Neuronal stem cell (in vitro differentiated cells): ENCODE results near the gene CBX2.

Experiments
- DNase-seq: peaks from one replicate; pipeline ENCODE4 v3.0.0-alpha.2; 2013; ENCODE audit warnings: low spot score
- H2AFZ ChIP-seq: one replicate; pipeline ENCODE4 v1.6.1; 2013; ENCODE audit warnings: mild to moderate bottlenecking, low read length, inconsistent platforms
- H2AK5ac ChIP-seq: 2 replicates; pipeline ENCODE4 v1.6.1; 2013; ENCODE audit warnings: low read depth, mild to moderate bottlenecking, inconsistent platforms, low read length, moderate library complexity, mixed read lengths
- H2BK120ac ChIP-seq: 2 replicates; pipeline ENCODE4 v1.6.1; 2013; ENCODE audit warnings: low read depth, mild to moderate bottlenecking, inconsistent platforms, low read length, moderate library complexity, mixed read lengths
- H2BK12ac ChIP-seq: one replicate; pipeline ENCODE4 v1.6.1; 2013; ENCODE audit warnings: low read length, inconsistent platforms
- H2BK15ac ChIP-seq: 2 replicates; pipeline ENCODE4 v1.6.1; 2013; ENCODE audit warnings: mild to moderate bottlenecking, low read length, inconsistent platforms, mixed read lengths
- H2BK5ac ChIP-seq: one replicate; pipeline ENCODE4 v1.6.1; 2013; ENCODE audit warnings: inconsistent platforms, mild to moderate bottlenecking, low read length, moderate library complexity
- H3K14ac ChIP-seq: one replicate; pipeline ENCODE4 v1.6.1; 2013; ENCODE audit warnings: low read length, inconsistent platforms
- H3K18ac ChIP-seq: 2 replicates; pipeline ENCODE4 v1.6.1; 2013; ENCODE audit warnings: low read length, inconsistent platforms
- H3K23ac ChIP-seq: 2 replicates; pipeline ENCODE4 v1.6.1; 2013; ENCODE audit warnings: low read depth, mild to moderate bottlenecking, mixed read lengths, low read length, inconsistent platforms; ENCODE audit not compliant: poor library complexity
- H3K27ac ChIP-seq: replicated peaks from 3 replicates; pipeline ENCODE4 v1.5.1; 2013; ENCODE audit warnings: low read length, inconsistent platforms
- H3K27me3 ChIP-seq, 3 experiments: 2 replicates each; pipeline ENCODE4 v1.6.1; 2013; ENCODE audit warnings: low read length in 3 of 3, mild to moderate bottlenecking in 2 of 3, inconsistent platforms in 1 of 3, low read depth in 1 of 3, mixed read lengths in 1 of 3, moderate library complexity in 1 of 3; ENCODE audit not compliant: control insufficient read depth in 3 of 3, insufficient read depth in 3 of 3
- H3K36me3 ChIP-seq, 2 donors: replicated peaks in 1 of 2; 2 replicates each; pipeline ENCODE4 v1.6.1; 2013; ENCODE audit warnings: low read length in 2 of 2; ENCODE audit not compliant: control insufficient read depth in 2 of 2, insufficient read depth in 2 of 2
- H3K4ac ChIP-seq: 2 replicates; pipeline ENCODE4 v1.6.1; 2013; ENCODE audit warnings: inconsistent platforms, mild to moderate bottlenecking, low read length, moderate library complexity
- H3K4me1 ChIP-seq, 2 donors: 1 replicate in 1 of 2; 2 replicates in 1 of 2; pipeline ENCODE4 v1.6.1; 2013; ENCODE audit warnings: low read length in 2 of 2, low read depth in 1 of 2; ENCODE audit not compliant: control insufficient read depth in 2 of 2, insufficient read depth in 1 of 2
- H3K4me2 ChIP-seq: one replicate; pipeline ENCODE4 v1.6.1; 2013; ENCODE audit warnings: mild to moderate bottlenecking, low read length, inconsistent platforms; ENCODE audit not compliant: insufficient read depth, poor library complexity, severe bottlenecking
- H3K4me3 ChIP-seq, 2 donors: 2 replicates each; pipeline ENCODE4 v1.5.1; 2013; ENCODE audit warnings: low read length in 2 of 2, mild to moderate bottlenecking in 2 of 2, inconsistent platforms in 1 of 2, moderate library complexity in 1 of 2
- H3K79me1 ChIP-seq: one replicate; pipeline ENCODE4 v1.6.1; 2013; ENCODE audit warnings: low read depth, mild to moderate bottlenecking, inconsistent platforms, low read length, moderate library complexity
- H3K9ac ChIP-seq: one replicate; pipeline ENCODE4 v1.6.1; 2013; ENCODE audit warnings: mild to moderate bottlenecking, low read depth, low read length, inconsistent platforms; ENCODE audit not compliant: poor library complexity
- H3K9me3 ChIP-seq, 2 donors: replicated peaks in 1 of 2; 2 replicates each; pipeline versions ENCODE3 to v1.6.1; 2013; ENCODE audit warnings: low read length in 2 of 2, mild to moderate bottlenecking in 2 of 2, inconsistent platforms in 1 of 2, low read depth in 1 of 2, mixed read lengths in 1 of 2, moderate library complexity in 1 of 2; ENCODE audit not compliant: control insufficient read depth in 2 of 2, insufficient read depth in 1 of 2
- H4K8ac ChIP-seq: one replicate; pipeline ENCODE4 v1.6.1; 2013; ENCODE audit warnings: low read depth, mild to moderate bottlenecking, inconsistent platforms, low read length, moderate library complexity
- H4K91ac ChIP-seq: one replicate; pipeline ENCODE4 v1.6.1; 2013; ENCODE audit warnings: low read length, low read depth, mild to moderate bottlenecking, inconsistent platforms; ENCODE audit not compliant: poor library complexity
- WGBS, 2 donors: extraction: QIAGEN DNeasy Blood & Tissue Kit; methylation state at CpG; one replicate each; pipeline ENCODE4 v1.1.7; 2013; ENCODE audit warnings: missing lambda C conversion rate in 2 of 2, mixed read lengths in 1 of 2; ENCODE audit not compliant: insufficient read length in 2 of 2, insufficient replicate concordance in 1 of 2; ENCODE audit errors: extremely low coverage in 2 of 2; 5-methylcytosine and 5-hydroxymethylcytosine counted together

CBX2 gene

GRCh38 chr17:79733692-79734070 lies 44.3 kb upstream of the CBX2 start:
- no peak overlapping the region for H2AFZ ChIP-seq
- no peaks in the 10 kb centered on the region for H3K79me1 ChIP-seq
- no peak overlapping the region for H3K4ac ChIP-seq
- no peak overlapping the region for H3K9ac ChIP-seq
- H2BK12ac ChIP-seq, result peak overlapping the region; percentile 58
- peaks cover 0 to 2% of the 10 kb centered on the region in 2 donors for H3K9me3 ChIP-seq
- no peak overlapping the region for H3K27ac ChIP-seq
- no peak overlapping the region for H4K91ac ChIP-seq
- no CpG with 5 or more reads among the region's 9 CpGs for whole genome bisulfite sequencing, 2 donors
- H3K27me3 ChIP-seq, result peaks cover 0 to 6% (median 0%) of the 10 kb centered on the region in 3 experiments
- peak overlapping the region in 1 of 2 donors; percentile 19 for H3K4me3 ChIP-seq
- peak overlapping the region; percentile 95 for H2AK5ac ChIP-seq
- DNase-seq, result no peak
- H3K14ac ChIP-seq, result peak overlapping the region; percentile 82
- H3K23ac ChIP-seq, result peak overlapping the region; percentile 65
- no peak overlapping the region for H3K18ac ChIP-seq
- H2BK120ac ChIP-seq, result no peak overlapping the region
- H2BK5ac ChIP-seq, result peak overlapping the region; percentile 53
- H4K8ac ChIP-seq, result no peak overlapping the region
- peaks cover 2 to 7% of the 10 kb centered on the region in 2 donors for H3K4me1 ChIP-seq
- no peak overlapping the region for H3K4me2 ChIP-seq
- H3K36me3 ChIP-seq, result no peaks in the 10 kb centered on the region
- H2BK15ac ChIP-seq, result peak overlapping the region; percentile 85

GRCh38 chr17:79735096-79735495 lies 42.9 kb upstream of the CBX2 start:
- peak overlapping the region; percentile 55 for H2BK15ac ChIP-seq
- H3K79me1 ChIP-seq, result no peaks in the 10 kb centered on the region
- peak overlapping the region; percentile 63 for H3K14ac ChIP-seq
- H3K4me2 ChIP-seq, result no peak overlapping the region
- H3K4ac ChIP-seq, result no peak overlapping the region
- peaks cover 2 to 14% of the 10 kb centered on the region in 2 donors for H3K4me1 ChIP-seq
- peak overlapping the region; percentile 35 for H2BK12ac ChIP-seq
- H4K8ac ChIP-seq, result no peak overlapping the region
- H3K9me3 ChIP-seq, result peaks cover 0 to 2% of the 10 kb centered on the region in 2 donors
- no peak overlapping the region for H3K4me3 ChIP-seq
- no peak overlapping the region for H4K91ac ChIP-seq
- peaks cover 0 to 10% (median under 1%) of the 10 kb centered on the region in 3 experiments for H3K27me3 ChIP-seq
- peak overlapping the region; percentile 57 for H3K18ac ChIP-seq
- no peak for DNase-seq
- no peak overlapping the region for H3K23ac ChIP-seq
- no peak overlapping the region for H3K9ac ChIP-seq
- H2BK120ac ChIP-seq, result no peak overlapping the region
- no peaks in the 10 kb centered on the region for H3K36me3 ChIP-seq
- H3K27ac ChIP-seq, result no peak overlapping the region
- peak overlapping the region; percentile 52 for H2AK5ac ChIP-seq
- H2AFZ ChIP-seq, result no peak overlapping the region
- peak overlapping the region; percentile 35 for H2BK5ac ChIP-seq
- no CpG with 5 or more reads among the region's 32 CpGs for WGBS, 2 donors

- Histone ChIP-seq H3K18ac (peak overlapping the region; percentile 80), H3K9me3 (peaks cover 0 to 2% of the 10 kb centered on the region in 2 donors), H4K8ac (no peak overlapping the region), H2AFZ (no peak overlapping the region), H4K91ac (no peak overlapping the region), H3K9ac (peak overlapping the region; percentile 44), H3K27me3 (peaks cover 0 to 18% (median 5%) of the 10 kb centered on the region in 3 experiments), H3K4ac (peak overlapping the region; percentile 41), H3K4me2 (no peak overlapping the region), H3K14ac (no peak overlapping the region), H2BK120ac (no peak overlapping the region), H2BK5ac (peak overlapping the region; percentile 87), H3K79me1 (no peaks in the 10 kb centered on the region), H2BK12ac (peak overlapping the region; percentile 73), H3K4me1 (peaks cover 4 to 28% of the 10 kb centered on the region in 2 donors), H3K27ac (no peak overlapping the region), H2AK5ac (peak overlapping the region; percentile 94), H3K4me3 (no peak overlapping the region), H2BK15ac (peak overlapping the region; percentile 92), H3K36me3 (no peaks in the 10 kb centered on the region), H3K23ac (peak overlapping the region; percentile 85)
- WGBS, 2 donors, result no CpG with 5 or more reads among the region's 30 CpGs
- no peak for DNase-seq
These were observed 40.7 kb upstream of the CBX2 start for GRCh38 chr17:79737046-79737921.

- Histone ChIP-seq H2AFZ (no peak overlapping the region), H2BK15ac (peak overlapping the region; percentile 92), H4K91ac (no peak overlapping the region), H2BK12ac (peak overlapping the region; percentile 58), H3K4me3 (no peak overlapping the region), H3K9ac (no peak overlapping the region), H2BK120ac (no peak overlapping the region), H3K9me3 (peaks cover 0 to 2% of the 10 kb centered on the region in 2 donors), H4K8ac (no peak overlapping the region), H3K27ac (no peak overlapping the region), H3K18ac (peak overlapping the region; percentile 87), H3K23ac (no peak overlapping the region), H3K14ac (no peak overlapping the region), H2AK5ac (peak overlapping the region; percentile 83), H3K27me3 (peaks cover 0 to 18% (median 7%) of the 10 kb centered on the region in 3 experiments), H3K36me3 (no peaks in the 10 kb centered on the region), H3K4me2 (no peak overlapping the region), H3K4me1 (peaks cover 9 to 35% of the 10 kb centered on the region in 2 donors), H3K79me1 (no peaks in the 10 kb centered on the region), H2BK5ac (peak overlapping the region; percentile 87), H3K4ac (no peak overlapping the region)
- no peak for DNase-seq
- WGBS, 2 donors, result no CpG with 5 or more reads among the region's 17 CpGs
These were observed 39.9 kb upstream of the CBX2 start for GRCh38 chr17:79737922-79738578.
